SK-N-SH (cell line): ENCODE results near the gene UGGT2. TPM values are rescaled to one million over a fixed set of nuclear protein-coding genes. Genes with fewer than 3 reads are reported as not detected.

ENCODE experiments used
- CTCF ChIA-PET: fragments of 300-600, 350-600 bp; formaldehyde crosslinking; extraction: SDS; loops from one replicate; lab custom pipeline; 2021; lab: Yijun Ruan, JAX
- POLR2A ChIA-PET: fragments of 350-600 bp; sonication (Branson Sonifier 250); formaldehyde crosslinking; extraction: SDS; loops from one replicate; lab custom pipeline; 2020; ENCODE audit warnings: antibody characterized with exemption, inconsistent platforms; lab: Yijun Ruan, JAX
- DNase-seq: peaks from one replicate; pipeline ENCODE4 v3.0.0; 2012
- H2AFZ ChIP-seq: fragments of 200-600 bp; sonication (generic); 2 replicates; pipeline ENCODE4 v1.8.1; 2016; ENCODE audit warnings: antibody characterized with exemption, mild to moderate bottlenecking, low read depth
- H3F3A ChIP-seq: fragments of 200-600 bp; sonication (generic); replicated peaks from 2 replicates; pipeline ENCODE3; 2016; ENCODE audit warnings: antibody characterized with exemption, mild to moderate bottlenecking; ENCODE audit not compliant: insufficient read depth
- H3K27ac ChIP-seq, 2 experiments: fragments of 200-500 bp in 1 of 2; fragments of 200-600 bp in 1 of 2; sonication (Bioruptor generic) in 1 of 2; sonication (generic), shearing (Covaris generic) in 1 of 2; 2 replicates each; pipeline versions ENCODE4 v1.5.1 to v1.6.1; 2014 to 2016; ENCODE audit warnings: low read depth in 2 of 2, inconsistent platforms in 1 of 2, low read length in 1 of 2, mild to moderate bottlenecking in 1 of 2, mixed read lengths in 1 of 2
- H3K27me3 ChIP-seq: fragments of 200-600 bp; sonication (generic), shearing (Covaris generic); 2 replicates; pipeline ENCODE4 v1.6.1; 2016; ENCODE audit warnings: mixed run types; ENCODE audit not compliant: insufficient read depth
- H3K36me3 ChIP-seq, 2 experiments: fragments of 200-500 bp in 1 of 2; fragments of 200-600 bp in 1 of 2; sonication (Bioruptor generic) in 1 of 2; sonication (generic) in 1 of 2; replicated peaks in 1 of 2; 2 replicates each; pipeline versions ENCODE3 to v1.5.1; 2014 to 2016; ENCODE audit warnings: low read length in 1 of 2, mild to moderate bottlenecking in 1 of 2; ENCODE audit not compliant: insufficient read depth in 2 of 2, control insufficient read depth in 1 of 2
- H3K4me1 ChIP-seq, 2 experiments: fragments of 200-500 bp in 1 of 2; fragments of 200-600 bp in 1 of 2; sonication (Bioruptor generic) in 1 of 2; sonication (generic), shearing (Covaris generic) in 1 of 2; 2 replicates each; pipeline versions ENCODE4 v1.5.1 to v1.6.1; 2014 to 2016; ENCODE audit warnings: low read depth in 1 of 2, low read length in 1 of 2, mixed run types in 1 of 2; ENCODE audit not compliant: insufficient read depth in 2 of 2, control insufficient read depth in 1 of 2
- H3K4me2 ChIP-seq: fragments of 200-600 bp; sonication (generic), shearing (Covaris generic); 2 replicates; pipeline ENCODE4 v1.6.1; 2017; ENCODE audit warnings: mixed run types
- H3K4me3 ChIP-seq, 2 experiments: fragments of 200-500 bp in 1 of 2; fragments of 200-600 bp in 1 of 2; sonication (Bioruptor generic) in 1 of 2; sonication (generic), shearing (Covaris generic) in 1 of 2; 2 replicates each; pipeline versions ENCODE4 v1.5.1 to v1.8.1; 2014 to 2016; ENCODE audit warnings: low read depth in 2 of 2, inconsistent platforms in 1 of 2, low read length in 1 of 2, mild to moderate bottlenecking in 1 of 2, mixed read lengths in 1 of 2, moderate library complexity in 1 of 2
- H3K79me2 ChIP-seq: fragments of 200-600 bp; sonication (generic); 2 replicates; pipeline ENCODE4 v1.8.1; 2017; ENCODE audit warnings: mild to moderate bottlenecking; ENCODE audit not compliant: insufficient read depth
- H3K9ac ChIP-seq: fragments of 200-600 bp; sonication (generic); 2 replicates; pipeline ENCODE4 v1.6.1; 2017; ENCODE audit warnings: mixed run types
- H3K9me2 ChIP-seq: fragments of 200-600 bp; sonication (generic); 2 replicates; pipeline ENCODE4 v1.6.1; 2017; ENCODE audit warnings: mixed run types
- H3K9me3 ChIP-seq: fragments of 200-600 bp; sonication (generic); 2 replicates; pipeline ENCODE4 v1.6.1; 2017; ENCODE audit warnings: mixed run types, mild to moderate bottlenecking, moderate library complexity
- H4K20me1 ChIP-seq: fragments of 200-600 bp; sonication (generic); 2 replicates; pipeline ENCODE4 v1.6.1; 2017; ENCODE audit warnings: mild to moderate bottlenecking, mixed run types; ENCODE audit not compliant: insufficient read depth
- CHD2 ChIP-seq: fragments of 150-350 bp; IDR thresholded peaks from 2 replicates; pipeline ENCODE4 v1.6.1; 2018; ENCODE audit warnings: low read length; ENCODE audit not compliant: partially characterized antibody
- FOXJ3 ChIP-seq: sonication (generic); formaldehyde crosslinking; IDR thresholded peaks from 2 replicates; pipeline ENCODE4 v1.5.1; 2020; ENCODE audit warnings: mild to moderate bottlenecking, missing genetic modification reagents
- GABPA ChIP-seq: IDR thresholded peaks from 2 replicates; pipeline ENCODE4 v1.4.0; 2012; ENCODE audit warnings: low read depth, mild to moderate bottlenecking
- GATA2 ChIP-seq: sonication (generic); formaldehyde crosslinking; IDR thresholded peaks from 2 replicates; pipeline ENCODE4 v1.5.0; 2020; ENCODE audit warnings: mild to moderate bottlenecking, missing genetic modification reagents
- MXI1 ChIP-seq: IDR thresholded peaks from 2 replicates; pipeline ENCODE4 v1.6.1; 2012; ENCODE audit warnings: mild to moderate bottlenecking, low read depth, low read length, improper control_type of control experiment
- POLR2AphosphoS5 ChIP-seq: IDR thresholded peaks from 2 replicates; pipeline ENCODE4 v1.6.1; 2012; ENCODE audit warnings: low read depth, low read length
- RCOR1 ChIP-seq: fragments of 150-350 bp; IDR thresholded peaks from 2 replicates; pipeline ENCODE4 v1.6.1; 2017; ENCODE audit warnings: antibody characterized with exemption, low read length
- RFX5 ChIP-seq: IDR thresholded peaks from 2 replicates; pipeline ENCODE4 v1.6.1; 2012; ENCODE audit warnings: mild to moderate bottlenecking, improper control_type of control experiment, low read length
- YY1 ChIP-seq: IDR thresholded peaks from 2 replicates; pipeline ENCODE4 v1.4.0; 2012; ENCODE audit warnings: low read depth, mild to moderate bottlenecking
- WGBS: methylation state at CpG from one replicate; pipeline ENCODE4 v1.1.6; 2017; ENCODE audit warnings: low lambda C conversion rate; 5-methylcytosine and 5-hydroxymethylcytosine counted together
- polyA plus RNA-seq, 3 experiments: library from polyadenylated mRNA; depleted of rRNA; stranded (reverse); fragments of >200 nt; gene quantifications; 2 replicates each; pipeline ENCODE4 v1.2.3, GENCODE V29; 2012
- TF ChIP-seq, protein P1 (sequence below): fragments of 150-350 bp; IDR thresholded peaks from 2 replicates; pipeline ENCODE4 v1.6.1; 2017; ENCODE audit warnings: antibody characterized with exemption, low read length, low read depth, borderline replicate concordance
- TF ChIP-seq, protein P2 (sequence below): IDR thresholded peaks from 2 replicates; pipeline ENCODE4 v1.4.0; 2012; ENCODE audit warnings: low read depth
- TF ChIP-seq, protein P3 (sequence below): fragments of 150-350 bp; IDR thresholded peaks from 2 replicates; pipeline ENCODE4 v1.6.1; 2016; ENCODE audit warnings: mild to moderate bottlenecking, low read depth, low read length
- TF ChIP-seq, protein P4 (sequence below): fragments of 200-600 bp; sonication (generic); IDR thresholded peaks from 2 replicates; pipeline ENCODE4 v1.6.1; 2017; ENCODE audit warnings: antibody characterized with exemption, mild to moderate bottlenecking, moderate library complexity
- TF ChIP-seq, protein P5 (sequence below): IDR thresholded peaks from 2 replicates; pipeline ENCODE4 v1.4.0; 2012; ENCODE audit warnings: low read depth, borderline replicate concordance

UGGT2 gene
- polyA plus RNA-seq, 1 of the 3 experiments (the other 2 are of a cell fraction): 13.3 TPM

DNA sequence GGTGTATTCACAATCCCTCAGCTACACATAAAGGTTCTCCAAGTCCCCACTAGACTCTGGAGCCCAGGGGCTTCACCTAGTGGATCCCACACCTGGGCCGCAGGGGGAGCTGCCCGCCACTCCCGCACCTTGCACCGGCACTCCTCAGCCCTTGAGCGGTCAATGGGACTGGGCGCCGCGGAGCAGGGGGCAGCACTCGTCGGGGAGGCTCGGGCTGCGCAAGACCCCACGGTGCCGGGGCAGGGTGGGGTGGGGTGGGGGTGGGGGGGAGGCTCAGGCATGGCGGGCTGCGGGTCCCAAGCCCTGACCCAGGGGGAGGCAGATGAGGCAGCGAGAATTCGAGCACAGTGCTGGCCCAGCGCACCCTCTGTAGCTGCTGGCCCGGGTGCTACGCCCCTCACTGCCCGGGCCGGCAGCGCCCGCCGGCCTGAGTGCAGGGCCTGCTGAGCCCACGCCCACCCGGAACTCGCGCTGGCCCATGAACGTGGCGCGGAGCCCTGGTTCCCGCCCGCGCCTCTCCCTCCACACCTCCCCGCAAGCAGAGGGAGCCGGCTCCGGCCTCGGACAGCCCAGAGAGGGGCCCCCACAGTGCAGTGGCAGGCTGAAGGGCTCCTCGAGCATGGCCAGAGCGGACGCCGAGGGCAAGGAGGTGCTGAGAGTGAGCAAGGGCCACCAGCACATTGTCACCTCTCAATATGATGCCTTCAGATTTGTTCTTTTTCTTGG is 121.7 kb downstream of the UGGT2 start:
- H3K4me3 ChIP-seq: no peak overlapping the region; a peak in 1 of 4 replicates
- 99% methylated on average over 12 of the region's 44 CpGs for WGBS
- no peaks in the 10 kb centered on the region for H3K79me2 ChIP-seq
- H2AFZ ChIP-seq: no peak overlapping the region
- H3K27me3 ChIP-seq: no peaks in the 10 kb centered on the region
- H3K9ac ChIP-seq: no peak overlapping the region
- peaks cover 3% of the 10 kb centered on the region for H3F3A ChIP-seq
- ChIA-PET CTCF (no interaction called here), POLR2A (no interaction called here)
- H4K20me1 ChIP-seq: no peaks in the 10 kb centered on the region
- DNase-seq: no peak
- H3K36me3 ChIP-seq: peaks cover 11 to 60% of the 10 kb centered on the region in 2 experiments
- H3K9me3 ChIP-seq: no peaks in the 10 kb centered on the region; the same call in 1 of the 2 replicates
- H3K4me2 ChIP-seq: no peak overlapping the region
- H3K4me1 ChIP-seq: peaks cover 0 to under 1% of the 10 kb centered on the region in 2 experiments; a peak in 2 of 4 replicates
- no peak overlapping the region for H3K27ac ChIP-seq
- no peaks in the 10 kb centered on the region for H3K9me2 ChIP-seq
- TF ChIP-seq MXI1: no peak
- TF ChIP-seq POLR2AphosphoS5: no peak
- TF ChIP-seq, protein P1, sequence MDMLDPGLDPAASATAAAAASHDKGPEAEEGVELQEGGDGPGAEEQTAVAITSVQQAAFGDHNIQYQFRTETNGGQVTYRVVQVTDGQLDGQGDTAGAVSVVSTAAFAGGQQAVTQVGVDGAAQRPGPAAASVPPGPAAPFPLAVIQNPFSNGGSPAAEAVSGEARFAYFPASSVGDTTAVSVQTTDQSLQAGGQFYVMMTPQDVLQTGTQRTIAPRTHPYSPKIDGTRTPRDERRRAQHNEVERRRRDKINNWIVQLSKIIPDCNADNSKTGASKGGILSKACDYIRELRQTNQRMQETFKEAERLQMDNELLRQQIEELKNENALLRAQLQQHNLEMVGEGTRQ: no peak
- no peak for TF ChIP-seq RCOR1
- TF ChIP-seq, protein P2, sequence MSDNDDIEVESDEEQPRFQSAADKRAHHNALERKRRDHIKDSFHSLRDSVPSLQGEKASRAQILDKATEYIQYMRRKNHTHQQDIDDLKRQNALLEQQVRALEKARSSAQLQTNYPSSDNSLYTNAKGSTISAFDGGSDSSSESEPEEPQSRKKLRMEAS: no peak
- TF ChIP-seq, protein P3, sequence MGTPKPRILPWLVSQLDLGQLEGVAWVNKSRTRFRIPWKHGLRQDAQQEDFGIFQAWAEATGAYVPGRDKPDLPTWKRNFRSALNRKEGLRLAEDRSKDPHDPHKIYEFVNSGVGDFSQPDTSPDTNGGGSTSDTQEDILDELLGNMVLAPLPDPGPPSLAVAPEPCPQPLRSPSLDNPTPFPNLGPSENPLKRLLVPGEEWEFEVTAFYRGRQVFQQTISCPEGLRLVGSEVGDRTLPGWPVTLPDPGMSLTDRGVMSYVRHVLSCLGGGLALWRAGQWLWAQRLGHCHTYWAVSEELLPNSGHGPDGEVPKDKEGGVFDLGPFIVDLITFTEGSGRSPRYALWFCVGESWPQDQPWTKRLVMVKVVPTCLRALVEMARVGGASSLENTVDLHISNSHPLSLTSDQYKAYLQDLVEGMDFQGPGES: no peak
- no peak for TF ChIP-seq YY1
- TF ChIP-seq GABPA: no peak
- no peak for TF ChIP-seq GATA2 (CRISPR knock-in tag)
- TF ChIP-seq RFX5: no peak
- no peak for TF ChIP-seq FOXJ3 (CRISPR knock-in tag)
- TF ChIP-seq, protein P4, sequence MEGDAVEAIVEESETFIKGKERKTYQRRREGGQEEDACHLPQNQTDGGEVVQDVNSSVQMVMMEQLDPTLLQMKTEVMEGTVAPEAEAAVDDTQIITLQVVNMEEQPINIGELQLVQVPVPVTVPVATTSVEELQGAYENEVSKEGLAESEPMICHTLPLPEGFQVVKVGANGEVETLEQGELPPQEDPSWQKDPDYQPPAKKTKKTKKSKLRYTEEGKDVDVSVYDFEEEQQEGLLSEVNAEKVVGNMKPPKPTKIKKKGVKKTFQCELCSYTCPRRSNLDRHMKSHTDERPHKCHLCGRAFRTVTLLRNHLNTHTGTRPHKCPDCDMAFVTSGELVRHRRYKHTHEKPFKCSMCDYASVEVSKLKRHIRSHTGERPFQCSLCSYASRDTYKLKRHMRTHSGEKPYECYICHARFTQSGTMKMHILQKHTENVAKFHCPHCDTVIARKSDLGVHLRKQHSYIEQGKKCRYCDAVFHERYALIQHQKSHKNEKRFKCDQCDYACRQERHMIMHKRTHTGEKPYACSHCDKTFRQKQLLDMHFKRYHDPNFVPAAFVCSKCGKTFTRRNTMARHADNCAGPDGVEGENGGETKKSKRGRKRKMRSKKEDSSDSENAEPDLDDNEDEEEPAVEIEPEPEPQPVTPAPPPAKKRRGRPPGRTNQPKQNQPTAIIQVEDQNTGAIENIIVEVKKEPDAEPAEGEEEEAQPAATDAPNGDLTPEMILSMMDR: no peak
- no peak for TF ChIP-seq CHD2
- TF ChIP-seq, protein P5, sequence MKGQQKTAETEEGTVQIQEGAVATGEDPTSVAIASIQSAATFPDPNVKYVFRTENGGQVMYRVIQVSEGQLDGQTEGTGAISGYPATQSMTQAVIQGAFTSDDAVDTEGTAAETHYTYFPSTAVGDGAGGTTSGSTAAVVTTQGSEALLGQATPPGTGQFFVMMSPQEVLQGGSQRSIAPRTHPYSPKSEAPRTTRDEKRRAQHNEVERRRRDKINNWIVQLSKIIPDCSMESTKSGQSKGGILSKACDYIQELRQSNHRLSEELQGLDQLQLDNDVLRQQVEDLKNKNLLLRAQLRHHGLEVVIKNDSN: no peak
